ENCODE results near the gene DUOXA1. TPM values are rescaled to one million over a fixed set of nuclear protein-coding genes. Genes with fewer than 3 reads are reported as not detected.

DUOXA1 gene
- total and polyA plus RNA-seq, 5 donors from 2014 or later: not detected

DNA sequence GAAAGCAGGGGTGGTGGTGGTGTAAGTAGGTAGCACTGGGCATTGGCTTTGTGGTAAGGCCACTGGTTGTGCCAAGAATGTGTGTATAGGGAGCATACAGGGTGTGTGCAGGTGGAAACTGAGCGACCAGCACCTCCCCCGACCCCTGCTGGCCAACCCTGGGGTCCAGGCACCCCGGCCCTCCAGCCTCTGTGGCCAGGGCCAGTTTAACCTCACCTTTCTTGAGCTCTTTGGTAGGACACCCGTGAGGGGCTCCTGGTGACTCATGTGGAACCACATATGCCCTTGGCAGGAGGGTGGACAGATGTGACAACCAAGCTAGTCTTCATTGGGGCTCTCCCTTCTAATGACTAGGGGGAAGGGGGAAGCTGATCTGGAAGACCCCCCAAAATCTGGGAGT is 38.6 kb upstream of the DUOXA1 start:
- DNase-seq (no peak), ATAC-seq (ENCODE audit: low read depth in 2 of 2) (no peak)
- no peaks in the 10 kb centered on the region for H3K36me3 Mint-ChIP-seq
- Histone ChIP-seq H3K36me3 (ENCODE audit: control insufficient read depth, insufficient read depth, low read length) (no peaks in the 10 kb centered on the region), H3K4me3 (ENCODE audit: low read depth, low read length) (no peak overlapping the region), H3K9me3 (ENCODE audit: control insufficient read depth in 2 of 2, low read length in 2 of 2) (no peaks in the 10 kb centered on the region), H3K4me1 (ENCODE audit: control insufficient read depth, insufficient read depth, low read length, poor library complexity, severe bottlenecking) (peaks cover 18% of the 10 kb centered on the region), H3K27me3 (ENCODE audit: control insufficient read depth, insufficient read depth, low read length) (no peaks in the 10 kb centered on the region), H3K27ac (ENCODE audit: insufficient read depth, low read length, poor library complexity, severe bottlenecking) (no peak overlapping the region)
- H3K27me3 Mint-ChIP-seq: no peaks in the 10 kb centered on the region
- peak overlapping the region; percentile 43 to 81 (median 73) for H3K4me3 Mint-ChIP-seq
- H3K4me1 Mint-ChIP-seq: peaks cover 0 to 19% (median 7%) of the 10 kb centered on the region in 4 donors
- no peaks in the 10 kb centered on the region for H3K9me3 Mint-ChIP-seq
- H3K27ac Mint-ChIP-seq: no peak overlapping the region

GRCh38 chr15:45167631-45168205 is 38.0 kb upstream of the DUOXA1 start:
- Histone ChIP-seq H3K4me3 (ENCODE audit: low read depth, low read length) (peak overlapping the region; percentile 44), H3K9me3 (ENCODE audit: control insufficient read depth in 2 of 2, low read length in 2 of 2) (no peaks in the 10 kb centered on the region)
- no peak for DNase-seq

DNA sequence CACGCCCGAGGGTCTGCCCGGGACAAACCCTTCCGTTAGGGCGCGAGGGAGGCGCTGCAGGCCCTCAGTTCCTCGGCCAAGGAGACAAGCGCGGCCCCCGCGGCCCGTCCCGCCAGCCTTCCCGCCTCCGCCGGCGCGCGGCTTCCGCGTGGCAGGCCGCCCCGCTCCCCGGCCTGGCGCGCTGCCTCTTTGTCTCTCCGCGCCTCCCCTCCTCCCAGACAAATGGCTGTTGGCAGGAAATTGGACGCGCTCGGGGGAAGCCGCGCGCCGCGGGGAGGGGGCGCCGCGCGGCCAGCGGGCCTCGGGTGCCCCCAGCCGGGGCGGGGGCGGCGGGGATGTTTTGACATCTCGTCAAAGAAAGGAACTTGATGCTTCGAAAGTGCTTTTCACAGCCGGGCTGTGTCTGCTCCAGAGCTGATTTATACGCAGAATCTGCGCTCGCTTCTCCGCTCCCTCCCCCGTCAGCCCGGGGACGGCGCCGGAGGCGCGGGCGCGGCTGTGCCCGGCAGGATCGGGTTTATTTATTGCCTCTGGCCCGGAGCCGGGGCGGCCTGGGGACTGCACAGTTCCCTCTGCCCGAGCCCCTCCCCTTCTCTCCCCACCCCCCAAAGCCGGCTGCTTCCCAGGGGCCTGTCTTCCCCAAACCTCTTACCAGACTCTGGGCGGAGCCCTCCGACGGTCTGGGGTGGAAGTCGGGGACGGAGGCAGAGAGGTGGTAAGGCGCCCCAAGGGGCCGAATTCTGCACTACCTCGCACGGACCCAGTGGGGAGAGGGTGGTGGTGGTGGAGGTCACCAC is 37.4 kb upstream of the DUOXA1 start:
- no peaks in the 10 kb centered on the region for H3K36me3 Mint-ChIP-seq
- peak overlapping the region; percentile 78 for H3K27ac ChIP-seq (ENCODE audit: insufficient read depth, low read length, poor library complexity, severe bottlenecking)
- H3K4me3 Mint-ChIP-seq: peak overlapping the region; percentile 81 to 89 (median 84)
- H3K27ac Mint-ChIP-seq: peak overlapping the region; percentile 26 to 83 (median 32)
- H3K9me3 Mint-ChIP-seq: no peaks in the 10 kb centered on the region
- peaks cover 0 to 25% (median 9%) of the 10 kb centered on the region in 4 donors for H3K4me1 Mint-ChIP-seq
- ATAC-seq (ENCODE audit: low read depth in 2 of 2) (peak; percentile 91), DNase-seq (peak; percentile 61 to 88 (median 75))
- H3K27me3 ChIP-seq (ENCODE audit: control insufficient read depth, insufficient read depth, low read length): no peaks in the 10 kb centered on the region
- H3K9me3 ChIP-seq (ENCODE audit: control insufficient read depth in 2 of 2, low read length in 2 of 2): no peaks in the 10 kb centered on the region
- no peaks in the 10 kb centered on the region for H3K27me3 Mint-ChIP-seq
- no peaks in the 10 kb centered on the region for H3K36me3 ChIP-seq (ENCODE audit: control insufficient read depth, insufficient read depth, low read length)
- peaks cover 18% of the 10 kb centered on the region for H3K4me1 ChIP-seq (ENCODE audit: control insufficient read depth, insufficient read depth, low read length, poor library complexity, severe bottlenecking)
- H3K4me3 ChIP-seq (ENCODE audit: low read depth, low read length): peak overlapping the region; percentile 64

More at GRCh38 chr15:45167631-45168205, 38.0 kb upstream of the DUOXA1 start:
- Mint-ChIP-seq H3K4me3 (peak overlapping the region; percentile 81 to 89 (median 84)), H3K9me3 (no peaks in the 10 kb centered on the region), H3K4me1 (peaks cover 0 to 21% (median 9%) of the 10 kb centered on the region in 4 donors), H3K27ac (peak overlapping the region; percentile 32 to 83 (median 48)), H3K36me3 (no peaks in the 10 kb centered on the region), H3K27me3 (no peaks in the 10 kb centered on the region)
- Histone ChIP-seq H3K4me1 (ENCODE audit: control insufficient read depth, insufficient read depth, low read length, poor library complexity, severe bottlenecking) (peaks cover 18% of the 10 kb centered on the region), H3K27me3 (ENCODE audit: control insufficient read depth, insufficient read depth, low read length) (no peaks in the 10 kb centered on the region), H3K36me3 (ENCODE audit: control insufficient read depth, insufficient read depth, low read length) (no peaks in the 10 kb centered on the region), H3K27ac (ENCODE audit: insufficient read depth, low read length, poor library complexity, severe bottlenecking) (peak overlapping the region; percentile 78)
- ATAC-seq (ENCODE audit: low read depth in 2 of 2): no peak

- H3K4me1 ChIP-seq (ENCODE audit: control insufficient read depth, insufficient read depth, low read length, poor library complexity, severe bottlenecking): peaks cover 18% of the 10 kb centered on the region
- peaks cover 0 to 31% (median 10%) of the 10 kb centered on the region in 4 donors for H3K4me1 Mint-ChIP-seq
- no peaks in the 10 kb centered on the region for H3K9me3 ChIP-seq (ENCODE audit: control insufficient read depth in 2 of 2, low read length in 2 of 2)
- no peak for DNase-seq
- H3K36me3 Mint-ChIP-seq: peaks cover 3% of the 10 kb centered on the region
- H3K36me3 ChIP-seq (ENCODE audit: control insufficient read depth, insufficient read depth, low read length): no peaks in the 10 kb centered on the region
- H3K9me3 Mint-ChIP-seq: no peaks in the 10 kb centered on the region
- H3K27me3 ChIP-seq (ENCODE audit: control insufficient read depth, insufficient read depth, low read length): no peaks in the 10 kb centered on the region
- H3K27me3 Mint-ChIP-seq: no peaks in the 10 kb centered on the region
- peak overlapping the region; percentile 76 to 82 (median 80) for H3K4me3 Mint-ChIP-seq
- ATAC-seq (ENCODE audit: low read depth in 2 of 2): no peak
- peak overlapping the region; percentile 36 to 88 (median 84) for H3K27ac Mint-ChIP-seq
- H3K27ac ChIP-seq (ENCODE audit: insufficient read depth, low read length, poor library complexity, severe bottlenecking): no peak overlapping the region
- H3K4me3 ChIP-seq (ENCODE audit: low read depth, low read length): no peak overlapping the region
Observed at GRCh38 chr15:45165536-45165935, 35.9 kb upstream of the DUOXA1 start.

DNA sequence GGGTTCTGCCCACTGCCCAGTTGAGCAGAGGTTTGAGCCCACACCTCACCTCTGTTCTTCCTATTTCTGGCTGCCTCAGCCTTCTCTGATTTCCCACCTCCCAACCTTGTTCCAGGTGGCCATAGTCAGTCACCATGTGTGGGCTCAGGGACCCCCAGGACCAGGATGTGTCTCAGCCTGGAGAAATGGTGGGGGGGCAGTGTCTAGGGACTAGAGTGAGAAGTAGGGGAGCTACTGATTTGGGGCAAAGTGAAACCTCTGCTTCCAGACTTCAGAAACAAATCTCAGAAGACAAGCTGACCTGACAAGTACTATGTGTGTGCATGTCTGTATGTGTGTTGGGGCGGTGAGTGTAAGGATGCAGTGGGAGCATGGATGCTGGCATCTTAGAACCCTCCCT is 35.2 kb upstream of the DUOXA1 start:
- Mint-ChIP-seq H3K27ac (peak overlapping the region; percentile 55 to 88 (median 84)), H3K4me1 (peaks cover 0 to 37% (median 15%) of the 10 kb centered on the region in 4 donors), H3K4me3 (peak overlapping the region; percentile 29 to 82 (median 78)), H3K36me3 (peaks cover 9% of the 10 kb centered on the region), H3K27me3 (no peaks in the 10 kb centered on the region), H3K9me3 (no peaks in the 10 kb centered on the region)
- ATAC-seq (ENCODE audit: low read depth in 2 of 2) (no peak), DNase-seq (no peak)
- Histone ChIP-seq H3K27me3 (ENCODE audit: control insufficient read depth, insufficient read depth, low read length) (no peaks in the 10 kb centered on the region), H3K4me1 (ENCODE audit: control insufficient read depth, insufficient read depth, low read length, poor library complexity, severe bottlenecking) (peaks cover 18% of the 10 kb centered on the region), H3K27ac (ENCODE audit: insufficient read depth, low read length, poor library complexity, severe bottlenecking) (no peak overlapping the region), H3K4me3 (ENCODE audit: low read depth, low read length) (no peak overlapping the region), H3K36me3 (ENCODE audit: control insufficient read depth, insufficient read depth, low read length) (no peaks in the 10 kb centered on the region), H3K9me3 (ENCODE audit: control insufficient read depth in 2 of 2, low read length in 2 of 2) (no peaks in the 10 kb centered on the region)

DNA sequence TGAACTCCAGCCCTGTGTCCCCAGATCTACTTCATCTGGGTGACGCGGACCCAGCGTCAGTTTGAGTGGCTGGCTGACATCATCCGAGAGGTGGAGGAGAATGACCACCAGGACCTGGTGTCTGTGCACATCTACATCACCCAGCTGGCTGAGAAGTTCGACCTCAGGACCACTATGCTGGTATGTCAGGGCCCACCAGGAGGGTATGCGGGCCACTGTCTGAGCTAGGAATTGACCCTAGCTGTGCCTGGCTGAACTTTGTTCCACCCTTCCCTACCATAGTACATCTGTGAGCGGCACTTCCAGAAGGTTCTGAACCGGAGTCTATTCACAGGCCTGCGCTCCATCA is 33.8 kb upstream of the DUOXA1 start:
- Histone ChIP-seq H3K9me3 (ENCODE audit: control insufficient read depth in 2 of 2, low read length in 2 of 2) (no peaks in the 10 kb centered on the region), H3K27ac (ENCODE audit: insufficient read depth, low read length, poor library complexity, severe bottlenecking) (no peak overlapping the region), H3K4me3 (ENCODE audit: low read depth, low read length) (no peak overlapping the region), H3K27me3 (ENCODE audit: control insufficient read depth, insufficient read depth, low read length) (no peaks in the 10 kb centered on the region), H3K36me3 (ENCODE audit: control insufficient read depth, insufficient read depth, low read length) (no peaks in the 10 kb centered on the region), H3K4me1 (ENCODE audit: control insufficient read depth, insufficient read depth, low read length, poor library complexity, severe bottlenecking) (peaks cover 18% of the 10 kb centered on the region)
- H3K27ac Mint-ChIP-seq: peak overlapping the region in 1 of 3 donors; percentile 15
- H3K36me3 Mint-ChIP-seq: peaks cover 10% of the 10 kb centered on the region
- H3K4me1 Mint-ChIP-seq: peaks cover 0 to 43% (median 20%) of the 10 kb centered on the region in 4 donors
- no peaks in the 10 kb centered on the region for H3K9me3 Mint-ChIP-seq
- H3K4me3 Mint-ChIP-seq: peak overlapping the region in 2 of 4 donors; percentile 34 to 82
- ATAC-seq (ENCODE audit: low read depth in 2 of 2) (no peak), DNase-seq (no peak)
- no peaks in the 10 kb centered on the region for H3K27me3 Mint-ChIP-seq

GRCh38 chr15:45162771-45163507 is 33.3 kb upstream of the DUOXA1 start:
- H3K4me1 ChIP-seq (ENCODE audit: control insufficient read depth, insufficient read depth, low read length, poor library complexity, severe bottlenecking): peaks cover 18% of the 10 kb centered on the region
- Mint-ChIP-seq H3K27me3 (no peaks in the 10 kb centered on the region), H3K4me3 (peak overlapping the region in 1 of 4 donors; percentile 20), H3K9me3 (no peaks in the 10 kb centered on the region), H3K27ac (peak overlapping the region in 1 of 3 donors; percentile 15), H3K36me3 (peaks cover 10% of the 10 kb centered on the region), H3K4me1 (peaks cover 0 to 43% (median 20%) of the 10 kb centered on the region in 4 donors)
- peak; percentile 31 to 32 for ATAC-seq (ENCODE audit: low read depth in 2 of 2)
- H3K27ac ChIP-seq (ENCODE audit: insufficient read depth, low read length, poor library complexity, severe bottlenecking): no peak overlapping the region
- no peaks in the 10 kb centered on the region for H3K9me3 ChIP-seq (ENCODE audit: control insufficient read depth in 2 of 2, low read length in 2 of 2)
- peak; percentile 33 to 74 (median 47) for DNase-seq
- no peaks in the 10 kb centered on the region for H3K36me3 ChIP-seq (ENCODE audit: control insufficient read depth, insufficient read depth, low read length)
- H3K27me3 ChIP-seq (ENCODE audit: control insufficient read depth, insufficient read depth, low read length): no peaks in the 10 kb centered on the region
- no peak overlapping the region for H3K4me3 ChIP-seq (ENCODE audit: low read depth, low read length)
